ENCODE results near the gene CPSF4L.

CPSF4L gene

GRCh38 chr17:73228748-73229236 is 32.9 kb downstream of the CPSF4L start:
- Histone ChIP-seq H3K4me1 (peaks cover 25% of the 10 kb centered on the region), H3K27me3 (no peaks in the 10 kb centered on the region), H3K36me3 (peaks cover 4% of the 10 kb centered on the region; the same call in 1 of the 2 replicates), H3K9me3 (no peaks in the 10 kb centered on the region), H3K4me3 (ENCODE audit: low read depth, low read length) (no peak overlapping the region)
- DNase-seq: peak; percentile 49
- no peak for TF ChIP-seq CTCF (IDR thresholded peaks at IDR 0.05; ENCODE audit: low read depth, low read length)

- Histone ChIP-seq H3K4me1 (peaks cover 25% of the 10 kb centered on the region), H3K9me3 (no peaks in the 10 kb centered on the region), H3K36me3 (peaks cover 4% of the 10 kb centered on the region; the same call in 1 of the 2 replicates), H3K27me3 (no peaks in the 10 kb centered on the region), H3K4me3 (ENCODE audit: low read depth, low read length) (no peak overlapping the region)
- no peak for TF ChIP-seq CTCF (IDR thresholded peaks at IDR 0.05; ENCODE audit: low read depth, low read length)
- DNase-seq: no peak
These were observed 33.7 kb downstream of the CPSF4L start for GRCh38 chr17:73227944-73228343.

DNA sequence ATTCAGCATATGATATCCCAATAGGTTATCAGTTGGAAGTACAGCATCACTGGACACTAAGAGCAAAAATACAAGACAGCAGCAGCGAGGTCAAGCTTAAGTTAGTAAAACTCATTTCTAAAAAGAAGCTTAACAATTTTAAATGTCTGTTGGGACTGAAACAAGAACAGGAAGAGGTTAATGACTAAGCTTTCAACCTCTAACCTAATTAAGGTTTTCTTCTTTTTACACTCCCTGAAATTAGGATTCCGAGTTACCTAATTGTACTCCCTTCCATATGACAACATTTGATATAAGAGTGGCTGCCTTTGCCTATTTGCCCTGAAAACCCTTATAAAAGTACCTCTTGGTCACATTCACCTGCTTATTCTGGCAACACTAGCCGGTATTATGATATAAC is 34.3 kb downstream of the CPSF4L start:
- peaks cover 25% of the 10 kb centered on the region for H3K4me1 ChIP-seq

GRCh38 chr17:73226556-73227172 is 35.0 kb downstream of the CPSF4L start:
- Histone ChIP-seq H3K36me3 (peaks cover 4% of the 10 kb centered on the region; the same call in 1 of the 2 replicates), H3K27me3 (no peaks in the 10 kb centered on the region)
- no peak for DNase-seq

More for the DNA sequence above, 34.3 kb downstream of the CPSF4L start:
- TF ChIP-seq CTCF (IDR thresholded peaks at IDR 0.05; ENCODE audit: low read depth, low read length): no peak
- no peak for DNase-seq
- peaks cover 4% of the 10 kb centered on the region; the same call in 1 of the 2 replicates for H3K36me3 ChIP-seq
- no peaks in the 10 kb centered on the region for H3K9me3 ChIP-seq
- H3K4me3 ChIP-seq (ENCODE audit: low read depth, low read length): no peak overlapping the region
- H3K27me3 ChIP-seq: no peaks in the 10 kb centered on the region

DNA sequence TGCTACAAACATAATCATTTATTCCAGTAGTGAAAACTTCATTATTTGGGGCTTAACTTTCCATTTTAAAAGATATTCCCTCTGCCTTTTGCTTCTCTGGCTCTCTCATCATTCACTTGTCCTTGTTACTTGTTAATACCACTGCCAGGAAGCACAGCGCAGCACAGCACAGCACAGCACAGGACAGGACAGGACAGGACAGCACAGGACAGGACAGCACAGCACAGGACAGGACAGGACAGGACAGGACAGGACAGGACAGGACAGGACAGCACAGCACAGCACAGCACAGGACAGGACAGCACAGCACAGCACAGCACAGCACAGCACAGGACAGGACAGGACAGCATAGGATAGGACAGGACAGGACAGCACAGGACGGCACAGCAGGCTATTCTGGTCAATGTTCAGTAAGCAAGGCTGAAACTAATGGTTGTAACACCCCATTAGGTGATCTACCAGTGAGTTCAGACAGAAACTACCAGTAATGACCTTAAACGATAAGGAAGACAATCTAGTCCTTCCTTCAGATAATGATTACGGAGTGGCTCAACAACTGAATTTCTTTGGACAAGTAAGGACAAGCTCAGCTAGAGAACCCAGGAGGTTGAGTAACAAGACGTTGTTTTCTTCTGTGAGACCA is 36.9 kb downstream of the CPSF4L start:
- TF ChIP-seq CTCF (IDR thresholded peaks at IDR 0.05; ENCODE audit: low read depth, low read length): no peak
- peaks cover 25% of the 10 kb centered on the region for H3K4me1 ChIP-seq
- DNase-seq: no peak
- no peaks in the 10 kb centered on the region for H3K27me3 ChIP-seq
- peaks cover 4% of the 10 kb centered on the region; the same call in 1 of the 2 replicates for H3K36me3 ChIP-seq
- no peak overlapping the region for H3K4me3 ChIP-seq (ENCODE audit: low read depth, low read length)
- H3K9me3 ChIP-seq: no peaks in the 10 kb centered on the region

More at GRCh38 chr17:73226556-73227172, 35.0 kb downstream of the CPSF4L start:
- no peak for TF ChIP-seq CTCF (IDR thresholded peaks at IDR 0.05; ENCODE audit: low read depth, low read length)
- no peak overlapping the region for H3K4me3 ChIP-seq (ENCODE audit: low read depth, low read length)
- H3K9me3 ChIP-seq: no peaks in the 10 kb centered on the region
- peaks cover 25% of the 10 kb centered on the region for H3K4me1 ChIP-seq

DNA sequence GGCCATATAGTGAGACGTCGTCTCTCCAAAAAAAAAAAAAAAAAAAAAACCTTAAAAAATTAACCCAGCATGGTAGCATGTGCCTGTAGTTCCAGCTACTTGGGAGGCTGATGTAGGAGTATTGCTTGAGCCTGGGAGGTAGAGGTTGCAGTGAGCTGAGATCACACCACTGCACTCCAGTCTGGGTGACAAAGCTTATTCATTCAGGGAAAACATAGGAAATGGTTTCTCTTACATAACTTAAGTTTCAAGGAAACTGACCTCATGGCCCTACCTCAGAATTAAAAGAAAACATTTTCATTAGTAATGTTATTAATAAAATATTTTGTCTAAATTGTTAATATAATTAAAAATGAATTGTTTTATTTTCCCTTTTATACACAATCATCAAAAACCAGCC is 37.4 kb downstream of the CPSF4L start:
- Histone ChIP-seq H3K4me1 (peaks cover 25% of the 10 kb centered on the region), H3K27me3 (no peaks in the 10 kb centered on the region), H3K4me3 (ENCODE audit: low read depth, low read length) (no peak overlapping the region), H3K9me3 (no peaks in the 10 kb centered on the region), H3K36me3 (peaks cover 4% of the 10 kb centered on the region; the same call in 1 of the 2 replicates)
- no peak for TF ChIP-seq CTCF (IDR thresholded peaks at IDR 0.05; ENCODE audit: low read depth, low read length)
- no peak for DNase-seq
